HG03575 (cell line): ENCODE results near the gene KRTAP10-7.
"Not testable (repeated sequence)": the region's sequence is repeated elsewhere in the genome, so short reads cannot be mapped to it uniquely, and the experiment has no call there.

Experiments
- ATAC-seq: cut with Tn5 transposase; IDR thresholded peaks from one replicate; pipeline ENCODE4 v1.9.1; 2021; ENCODE audit not compliant: unreplicated experiment, insufficient number of reproducible peaks, low FRiP score; ENCODE audit errors: extremely low read depth

The KRTAP10-7 gene

GRCh38 chr21:44646366-44647221 lies 46.2 kb downstream of the KRTAP10-7 start, which contains the start of gene KRTAP10-11:
Gene KRTAP10-11, plus strand, starts transcription at chr21:44646414. Its CDS starts 45 bp downstream, at chr21:44646459.
- ATAC-seq, result not testable (repeated sequence)

- ATAC-seq, result no peak
Observed at GRCh38 chr21:44647222-44647552, 46.8 kb downstream of the KRTAP10-7 start.

DNA sequence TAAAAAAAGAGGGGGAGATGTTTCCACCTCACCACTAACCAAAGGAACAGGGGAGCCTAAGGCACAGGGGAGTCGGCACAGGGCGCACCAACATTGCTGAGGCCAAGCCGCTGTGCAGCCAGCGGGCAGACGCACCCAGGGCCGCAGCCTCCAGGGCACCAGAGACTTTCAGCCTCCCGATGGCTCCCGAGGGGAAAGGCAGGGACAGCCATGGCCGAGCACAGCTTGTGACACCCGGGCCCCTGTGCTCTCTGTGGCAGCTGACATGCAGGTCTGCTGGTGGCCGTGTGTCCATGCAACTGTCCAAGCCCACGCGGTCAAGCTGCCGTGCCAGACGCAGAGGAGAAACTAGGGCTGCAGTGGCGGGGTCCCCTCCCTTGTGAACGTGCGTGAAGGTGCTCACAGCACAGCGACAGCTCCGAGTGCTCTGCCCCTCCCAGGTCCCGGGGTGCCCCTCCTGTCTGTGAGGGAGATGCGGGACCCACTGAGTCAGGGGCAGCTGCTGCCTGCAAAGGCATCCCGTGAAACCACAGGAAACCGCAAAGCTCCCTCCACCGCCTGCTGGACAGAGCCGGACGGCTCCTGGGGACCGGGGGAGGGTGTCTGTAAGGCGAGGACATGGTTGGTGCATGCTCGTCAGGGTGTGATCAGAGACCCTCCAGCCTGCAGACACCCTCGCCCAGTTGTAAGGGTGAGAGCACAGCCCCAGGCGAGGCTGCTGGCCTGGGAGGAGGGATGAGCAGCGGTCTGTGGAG lies 48.3 kb downstream of the KRTAP10-7 start:
- ATAC-seq, result no peak

DNA sequence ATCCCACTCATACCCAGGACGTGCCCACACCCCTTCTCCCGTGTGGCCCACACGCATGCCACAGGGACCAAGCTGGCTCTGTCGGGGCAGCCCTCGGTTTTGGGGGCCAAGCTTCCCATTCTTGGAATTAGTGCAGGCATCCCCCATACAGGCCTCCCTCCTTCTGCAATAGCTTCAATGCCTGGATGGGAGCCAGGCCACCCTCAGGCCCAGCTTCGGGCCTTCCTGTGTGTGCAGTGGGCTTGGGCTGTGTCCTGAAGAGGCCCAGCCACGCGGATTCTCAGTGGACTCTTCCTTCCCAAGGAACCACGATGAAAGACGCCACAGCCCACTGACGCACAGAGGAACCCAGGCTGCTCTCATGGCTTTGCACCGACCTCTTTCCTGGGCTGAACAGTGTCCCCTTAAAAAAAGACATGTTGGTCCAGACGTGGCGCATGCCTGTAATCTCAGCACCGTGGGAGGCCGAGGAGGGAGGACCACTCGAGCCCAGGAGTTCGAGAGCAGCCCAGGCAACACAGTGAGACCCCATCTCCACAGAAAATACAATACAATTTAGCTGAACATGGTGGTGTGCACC lies 49.2 kb downstream of the KRTAP10-7 start:
- ATAC-seq, result no peak

- ATAC-seq, result no peak
Observed at GRCh38 chr21:44650265-44650972, 50.0 kb downstream of the KRTAP10-7 start.

DNA sequence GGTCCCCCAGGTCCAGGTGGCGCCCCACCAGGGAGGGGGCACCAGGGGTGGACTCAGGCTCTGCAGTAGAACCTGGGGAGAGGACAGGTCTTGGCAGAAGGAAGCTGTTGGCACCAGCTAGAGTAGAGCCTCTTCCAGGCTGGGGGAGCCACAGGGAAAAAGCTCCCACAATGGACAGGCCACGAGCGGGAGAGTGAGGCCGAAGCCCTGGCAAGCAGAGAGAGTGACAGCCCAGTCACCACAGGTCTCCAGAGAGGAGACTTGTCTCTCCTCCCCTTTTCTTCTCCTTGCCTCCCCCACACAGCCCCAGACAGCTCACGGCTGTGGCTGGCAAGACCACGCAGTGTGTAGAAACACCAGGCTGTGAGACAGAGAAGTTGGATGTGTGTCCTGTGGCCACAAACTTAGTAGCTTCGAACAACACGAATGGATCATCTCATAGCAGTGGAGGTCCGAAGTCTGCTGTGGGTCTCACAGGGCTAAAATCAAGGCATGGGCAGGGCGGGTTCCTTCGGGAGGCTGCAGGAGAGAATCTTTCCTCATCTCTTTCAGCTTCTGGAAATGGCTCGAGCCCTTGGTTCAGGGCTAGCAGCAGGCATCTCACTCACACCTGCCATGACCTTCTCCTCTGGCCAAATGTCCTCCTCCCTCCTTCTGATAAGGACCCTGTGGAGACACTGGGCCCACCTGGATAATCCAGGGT lies 50.7 kb downstream of the KRTAP10-7 start:
- ATAC-seq, result no peak
